H9 (cell line): ENCODE results near the gene ALLC. TPM values are rescaled to one million over a fixed set of nuclear protein-coding genes. Genes with fewer than 3 reads are reported as not detected.

Experiments used
- DNase-seq: peaks from one replicate; pipeline ENCODE4 v3.0.0-alpha.2; 2017
- H2AFZ ChIP-seq: one replicate; pipeline ENCODE4 v1.6.1; 2013; ENCODE audit warnings: mild to moderate bottlenecking, low read length, control low read depth, moderate library complexity
- H2AK5ac ChIP-seq: 2 replicates; pipeline ENCODE4 v1.6.1; 2013; ENCODE audit warnings: low read length, control low read depth, mixed read lengths; ENCODE audit not compliant: insufficient read length
- H2BK120ac ChIP-seq: one replicate; pipeline ENCODE4 v1.6.1; 2013; ENCODE audit warnings: low read depth, mild to moderate bottlenecking, low read length, control low read depth, inconsistent platforms; ENCODE audit not compliant: poor library complexity, severe bottlenecking
- H2BK12ac ChIP-seq: 2 replicates; pipeline ENCODE4 v1.6.1; 2013; ENCODE audit warnings: low read length, control low read depth, mixed read lengths, low read depth; ENCODE audit not compliant: insufficient read length
- H2BK15ac ChIP-seq: 2 replicates; pipeline ENCODE4 v1.6.1; 2013; ENCODE audit warnings: low read depth, low read length, control low read depth
- H2BK20ac ChIP-seq: one replicate; pipeline ENCODE4 v1.6.1; 2013; ENCODE audit warnings: low read depth, mild to moderate bottlenecking, low read length, control low read depth, inconsistent platforms; ENCODE audit not compliant: poor library complexity, severe bottlenecking
- H2BK5ac ChIP-seq: 2 replicates; pipeline ENCODE4 v1.6.1; 2013; ENCODE audit warnings: low read length, control low read depth, mixed read lengths; ENCODE audit not compliant: insufficient read length
- H3K14ac ChIP-seq: 2 replicates; pipeline ENCODE4 v1.6.1; 2013; ENCODE audit warnings: low read length, control low read depth; ENCODE audit not compliant: insufficient read depth
- H3K18ac ChIP-seq: 2 replicates; pipeline ENCODE4 v1.6.1; 2013; ENCODE audit warnings: low read depth, mild to moderate bottlenecking, mixed read lengths, low read length, control low read depth; ENCODE audit not compliant: insufficient read length
- H3K23ac ChIP-seq: 2 replicates; pipeline ENCODE4 v1.6.1; 2013; ENCODE audit warnings: low read length, control low read depth, mixed read lengths, low read depth; ENCODE audit not compliant: insufficient read length
- H3K23me2 ChIP-seq: 2 replicates; pipeline ENCODE4 v1.6.1; 2013; ENCODE audit warnings: low read depth, mild to moderate bottlenecking, mixed read lengths, low read length, control low read depth; ENCODE audit not compliant: insufficient read length, poor library complexity, severe bottlenecking
- H3K27ac ChIP-seq: 2 replicates; pipeline ENCODE4 v1.5.1; 2013; ENCODE audit warnings: low read length, control low read depth, mixed read lengths, low read depth; ENCODE audit not compliant: insufficient read length
- H3K27me3 ChIP-seq: 2 replicates; pipeline ENCODE4 v1.6.1; 2013; ENCODE audit warnings: low read length, control low read depth, inconsistent platforms; ENCODE audit not compliant: insufficient read depth
- H3K4ac ChIP-seq: 2 replicates; pipeline ENCODE4 v1.6.1; 2013; ENCODE audit warnings: low read depth, mild to moderate bottlenecking, control low read depth, inconsistent platforms, low read length, moderate library complexity
- H3K4me1 ChIP-seq: 2 replicates; pipeline ENCODE4 v1.6.1; 2013; ENCODE audit warnings: low read length, control low read depth, inconsistent platforms; ENCODE audit not compliant: insufficient read depth
- H3K4me2 ChIP-seq: 2 replicates; pipeline ENCODE4 v1.6.1; 2013; ENCODE audit warnings: low read length, control low read depth, mixed read lengths; ENCODE audit not compliant: insufficient read length, insufficient read depth
- H3K56ac ChIP-seq: 2 replicates; pipeline ENCODE4 v1.6.1; 2013; ENCODE audit warnings: low read depth, mild to moderate bottlenecking, mixed read lengths, low read length, control low read depth; ENCODE audit not compliant: insufficient read length
- H3K79me1 ChIP-seq: 2 replicates; pipeline ENCODE4 v1.6.1; 2013; ENCODE audit warnings: low read depth, mild to moderate bottlenecking, moderate library complexity, low read length, control low read depth, inconsistent platforms; ENCODE audit not compliant: insufficient read depth, poor library complexity, severe bottlenecking
- H3K79me2 ChIP-seq: 2 replicates; pipeline ENCODE4 v1.6.1; 2013; ENCODE audit warnings: low read length, control low read depth, inconsistent platforms; ENCODE audit not compliant: insufficient read depth
- H3K9ac ChIP-seq: 2 replicates; pipeline ENCODE4 v1.6.1; 2013; ENCODE audit warnings: low read length, control low read depth, mixed read lengths; ENCODE audit not compliant: insufficient read length; ENCODE audit errors: extremely low read depth
- H3K9me3 ChIP-seq: one replicate; pipeline ENCODE4 v1.6.1; 2013; ENCODE audit warnings: low read depth, low read length, inconsistent platforms; ENCODE audit not compliant: control insufficient read depth
- H3T11ph ChIP-seq: one replicate; pipeline ENCODE4 v1.6.1; 2013; ENCODE audit warnings: mild to moderate bottlenecking, low read length, control low read depth, inconsistent platforms
- H4K20me1 ChIP-seq: one replicate; pipeline ENCODE4 v1.6.1; 2013; ENCODE audit not compliant: control insufficient read depth, insufficient read length, insufficient read depth
- H4K5ac ChIP-seq: 2 replicates; pipeline ENCODE4 v1.6.1; 2013; ENCODE audit warnings: low read depth, mild to moderate bottlenecking, mixed read lengths, low read length, control low read depth; ENCODE audit not compliant: insufficient read length
- H4K8ac ChIP-seq: replicated peaks from 2 replicates; pipeline ENCODE4 v1.6.1; 2013; ENCODE audit warnings: low read length, control low read depth, mixed read lengths, low read depth; ENCODE audit not compliant: insufficient read length
- H4K91ac ChIP-seq: 2 replicates; pipeline ENCODE4 v1.6.1; 2013; ENCODE audit warnings: low read depth, mild to moderate bottlenecking, moderate library complexity, mixed read lengths, low read length, control low read depth; ENCODE audit not compliant: insufficient read length
- H3K27ac Mint-ChIP-seq, 3 experiments: 2 replicates in 2 of 3; 3 replicates in 1 of 3; pipeline ENCODE4 v1.8.0; 2020 to 2021; ENCODE audit warnings: mixed read lengths in 3 of 3, mild to moderate bottlenecking in 1 of 3, moderate library complexity in 1 of 3
- H3K27me3 Mint-ChIP-seq: 2 replicates; pipeline ENCODE4 v1.8.0; 2021; ENCODE audit warnings: low read depth, mild to moderate bottlenecking, moderate library complexity, mixed read lengths
- H3K36me3 Mint-ChIP-seq, 3 experiments: 2 replicates in 2 of 3; 3 replicates in 1 of 3; pipeline ENCODE4 v1.8.0; 2020 to 2021; ENCODE audit warnings: low read depth in 3 of 3, mixed read lengths in 3 of 3; ENCODE audit not compliant: insufficient read depth in 1 of 3
- H3K4me1 Mint-ChIP-seq, 2 experiments: 2 replicates each; pipeline ENCODE4 v1.8.0; 2020; ENCODE audit warnings: mixed read lengths in 2 of 2
- H3K4me3 Mint-ChIP-seq, 2 experiments: 2 replicates in 1 of 2; 3 replicates in 1 of 2; pipeline ENCODE4 v1.8.0; 2020 to 2021; ENCODE audit warnings: mild to moderate bottlenecking in 2 of 2, mixed read lengths in 2 of 2, moderate library complexity in 1 of 2
- H3K9me3 Mint-ChIP-seq, 2 experiments: 2 replicates in 1 of 2; 3 replicates in 1 of 2; pipeline ENCODE4 v1.8.0; 2020; ENCODE audit warnings: mild to moderate bottlenecking in 2 of 2, mixed read lengths in 2 of 2, moderate library complexity in 1 of 2
- WGBS: extraction: QIAGEN DNeasy Blood & Tissue Kit; methylation state at CpG from one replicate; pipeline ENCODE4 v1.1.7; 2013; ENCODE audit warnings: missing lambda C conversion rate, low lambda C conversion rate, mixed read lengths; ENCODE audit not compliant: insufficient read length; ENCODE audit errors: extremely low coverage; 5-methylcytosine and 5-hydroxymethylcytosine counted together
- total RNA-seq: library from RNA; stranded (reverse); gene quantifications from 2 replicates; pipeline ENCODE4 v1.2.1, GENCODE V29; 2021
- TF ChIP-seq, protein P1 (sequence below): fragments of 200-600 bp; sonication (generic); conservative IDR thresholded peaks from 3 replicates; pipeline ENCODE4 v1.8.0; 2021; ENCODE audit warnings: antibody characterized with exemption, mild to moderate bottlenecking

Gene ALLC
- total RNA-seq, 1 experiment from 2014 or later, result not detected

DNA sequence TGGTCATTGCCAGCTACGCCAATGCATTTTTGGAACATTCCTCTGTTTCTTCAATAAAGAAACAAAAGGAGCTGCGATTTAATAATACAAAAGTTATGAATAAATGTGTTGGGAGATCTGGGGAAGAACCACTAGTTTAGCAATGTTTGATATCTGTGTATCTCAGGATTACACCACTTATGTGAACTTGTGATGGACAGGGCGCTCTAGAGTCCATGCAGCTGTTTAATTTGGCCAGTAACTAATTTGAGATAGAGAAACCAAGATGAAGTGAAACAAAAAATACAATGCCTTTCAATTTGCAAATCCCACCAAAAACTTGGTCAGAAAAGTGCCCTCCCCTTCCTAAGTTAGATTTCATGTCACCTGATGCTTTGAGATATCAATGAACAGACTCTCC, 38.5 kb downstream of the ALLC start:
- Histone ChIP-seq H4K91ac (no peak overlapping the region), H3K23ac (no peak overlapping the region), H3K79me2 (no peaks in the 10 kb centered on the region), H4K8ac (no peak overlapping the region), H3K23me2 (no peaks in the 10 kb centered on the region), H3K4me1 (no peaks in the 10 kb centered on the region), H4K20me1 (no peaks in the 10 kb centered on the region), H3K9ac (no peak overlapping the region), H3K4ac (no peak overlapping the region), H3T11ph (no peak overlapping the region), H3K27me3 (no peaks in the 10 kb centered on the region), H2AFZ (no peak overlapping the region), H3K4me2 (no peak overlapping the region), H3K14ac (no peak overlapping the region), H2BK20ac (no peak overlapping the region), H3K27ac (no peak overlapping the region), H3K18ac (no peak overlapping the region), H3K79me1 (no peaks in the 10 kb centered on the region), H2BK15ac (no peak overlapping the region), H3K9me3 (no peaks in the 10 kb centered on the region), H3K56ac (no peak overlapping the region), H2BK120ac (no peak overlapping the region), H2BK5ac (no peak overlapping the region), H2AK5ac (no peak overlapping the region), H4K5ac (no peak overlapping the region), H2BK12ac (no peak overlapping the region)
- Mint-ChIP-seq H3K4me3 (no peak overlapping the region), H3K27me3 (peaks cover 33% of the 10 kb centered on the region), H3K36me3 (no peaks in the 10 kb centered on the region), H3K4me1 (no peaks in the 10 kb centered on the region), H3K27ac (no peak overlapping the region), H3K9me3 (no peaks in the 10 kb centered on the region)
- no peak for DNase-seq
- TF ChIP-seq, protein P1, sequence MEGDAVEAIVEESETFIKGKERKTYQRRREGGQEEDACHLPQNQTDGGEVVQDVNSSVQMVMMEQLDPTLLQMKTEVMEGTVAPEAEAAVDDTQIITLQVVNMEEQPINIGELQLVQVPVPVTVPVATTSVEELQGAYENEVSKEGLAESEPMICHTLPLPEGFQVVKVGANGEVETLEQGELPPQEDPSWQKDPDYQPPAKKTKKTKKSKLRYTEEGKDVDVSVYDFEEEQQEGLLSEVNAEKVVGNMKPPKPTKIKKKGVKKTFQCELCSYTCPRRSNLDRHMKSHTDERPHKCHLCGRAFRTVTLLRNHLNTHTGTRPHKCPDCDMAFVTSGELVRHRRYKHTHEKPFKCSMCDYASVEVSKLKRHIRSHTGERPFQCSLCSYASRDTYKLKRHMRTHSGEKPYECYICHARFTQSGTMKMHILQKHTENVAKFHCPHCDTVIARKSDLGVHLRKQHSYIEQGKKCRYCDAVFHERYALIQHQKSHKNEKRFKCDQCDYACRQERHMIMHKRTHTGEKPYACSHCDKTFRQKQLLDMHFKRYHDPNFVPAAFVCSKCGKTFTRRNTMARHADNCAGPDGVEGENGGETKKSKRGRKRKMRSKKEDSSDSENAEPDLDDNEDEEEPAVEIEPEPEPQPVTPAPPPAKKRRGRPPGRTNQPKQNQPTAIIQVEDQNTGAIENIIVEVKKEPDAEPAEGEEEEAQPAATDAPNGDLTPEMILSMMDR, result no peak
- no CpG with 5 or more reads among the region's 3 CpGs for WGBS
